GM19397 (cell line): Measurements from ENCODE around the gene MED9.
"Not testable (repeated sequence)": the region's sequence is repeated elsewhere in the genome, so short reads cannot be mapped to it uniquely, and the experiment has no call there.

Source experiments
- ATAC-seq: cut with Tn5 transposase; IDR thresholded peaks from one replicate; pipeline ENCODE4 v1.9.1; 2021; ENCODE audit warnings: mild to moderate bottlenecking, moderate library complexity; ENCODE audit not compliant: unreplicated experiment

MED9 gene, protein sequence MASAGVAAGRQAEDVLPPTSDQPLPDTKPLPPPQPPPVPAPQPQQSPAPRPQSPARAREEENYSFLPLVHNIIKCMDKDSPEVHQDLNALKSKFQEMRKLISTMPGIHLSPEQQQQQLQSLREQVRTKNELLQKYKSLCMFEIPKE

DNA sequence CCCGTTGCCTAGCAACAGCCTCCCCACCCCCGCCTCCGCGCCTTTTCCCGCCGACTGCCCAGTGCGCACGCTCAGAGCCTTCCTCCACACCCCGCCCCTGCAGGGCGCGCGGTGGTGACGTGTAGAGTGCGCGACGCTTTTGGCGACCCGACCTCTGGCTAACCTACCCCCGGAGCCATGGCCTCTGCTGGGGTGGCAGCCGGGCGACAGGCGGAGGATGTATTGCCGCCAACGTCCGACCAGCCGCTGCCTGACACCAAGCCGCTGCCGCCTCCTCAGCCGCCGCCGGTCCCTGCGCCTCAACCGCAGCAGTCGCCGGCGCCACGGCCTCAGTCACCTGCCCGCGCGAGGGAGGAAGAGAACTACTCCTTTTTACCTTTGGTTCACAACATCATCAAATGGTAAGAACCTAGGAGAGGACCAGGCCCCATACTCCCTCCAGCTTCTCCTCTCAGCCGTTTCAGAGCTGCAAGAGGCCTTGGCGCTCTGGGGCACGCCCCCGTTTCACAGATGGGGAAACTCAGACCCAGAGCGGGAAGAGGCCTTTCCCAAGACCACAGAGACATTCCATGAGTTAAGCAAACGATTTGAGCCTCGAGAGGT is at the start of gene MED9:
Gene MED9, plus strand, starts transcription at position 136 of the 603 bp plus-strand sequence. Its CDS starts 42 bp downstream, at position 178.
- ATAC-seq: peak; percentile 86

DNA sequence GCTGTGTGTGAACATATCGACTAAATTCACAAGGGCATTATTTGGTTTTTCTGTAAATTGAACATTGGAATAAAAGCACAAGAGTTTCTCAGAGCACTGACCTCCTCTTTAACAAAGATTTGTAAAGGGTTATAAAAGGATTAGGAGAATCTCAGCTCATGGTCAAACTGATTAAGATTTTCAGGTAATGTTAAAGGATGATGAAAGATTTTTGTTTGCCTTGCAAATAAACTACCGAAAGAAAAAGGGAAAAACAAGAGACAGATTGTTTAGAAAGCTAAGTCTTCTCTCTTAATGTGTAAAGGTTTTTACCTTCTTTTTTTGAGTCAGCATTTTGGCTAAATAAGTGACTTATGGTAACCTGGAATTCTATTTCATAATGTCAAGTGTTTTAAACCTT is 47.6 kb upstream of the MED9 start:
- no peak for ATAC-seq

DNA sequence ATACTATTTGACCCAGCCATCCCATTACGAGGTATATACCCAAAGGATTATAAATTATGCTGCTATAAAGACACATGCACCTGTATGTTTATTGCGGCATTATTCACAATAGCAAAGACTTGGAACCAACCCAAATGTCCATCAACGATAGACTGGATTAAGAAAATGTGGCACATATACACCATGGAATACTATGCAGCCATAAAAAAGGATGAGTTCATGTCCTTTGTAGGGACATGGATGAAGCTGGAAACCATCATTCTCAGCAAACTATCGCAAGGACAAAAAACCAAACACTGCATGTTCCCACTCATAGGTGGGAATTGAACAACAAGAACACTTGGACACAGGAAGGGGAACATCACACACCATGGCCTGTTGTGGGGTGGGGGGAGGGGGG is 45.9 kb upstream of the MED9 start:
- not testable (repeated sequence) for ATAC-seq

DNA sequence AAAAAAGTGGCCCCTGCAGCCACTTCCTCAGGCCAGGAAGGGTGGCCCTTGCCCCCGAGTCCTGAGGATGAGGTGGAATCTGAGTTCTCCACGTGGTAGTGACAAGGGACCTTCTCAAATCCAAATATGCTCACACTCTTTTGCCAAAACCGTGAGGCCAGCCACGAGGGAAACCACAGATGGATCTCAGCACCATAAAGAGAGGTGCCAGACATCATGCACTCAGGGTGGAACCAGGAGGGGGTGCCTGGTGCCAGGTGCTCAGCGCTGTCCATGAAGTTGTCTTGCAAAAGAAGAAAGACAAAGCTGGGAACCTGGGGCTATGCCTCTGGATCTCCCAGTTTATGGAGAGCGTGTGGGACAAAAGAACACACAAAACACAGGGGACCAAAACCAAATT is 45.2 kb upstream of the MED9 start:
- no peak for ATAC-seq

DNA sequence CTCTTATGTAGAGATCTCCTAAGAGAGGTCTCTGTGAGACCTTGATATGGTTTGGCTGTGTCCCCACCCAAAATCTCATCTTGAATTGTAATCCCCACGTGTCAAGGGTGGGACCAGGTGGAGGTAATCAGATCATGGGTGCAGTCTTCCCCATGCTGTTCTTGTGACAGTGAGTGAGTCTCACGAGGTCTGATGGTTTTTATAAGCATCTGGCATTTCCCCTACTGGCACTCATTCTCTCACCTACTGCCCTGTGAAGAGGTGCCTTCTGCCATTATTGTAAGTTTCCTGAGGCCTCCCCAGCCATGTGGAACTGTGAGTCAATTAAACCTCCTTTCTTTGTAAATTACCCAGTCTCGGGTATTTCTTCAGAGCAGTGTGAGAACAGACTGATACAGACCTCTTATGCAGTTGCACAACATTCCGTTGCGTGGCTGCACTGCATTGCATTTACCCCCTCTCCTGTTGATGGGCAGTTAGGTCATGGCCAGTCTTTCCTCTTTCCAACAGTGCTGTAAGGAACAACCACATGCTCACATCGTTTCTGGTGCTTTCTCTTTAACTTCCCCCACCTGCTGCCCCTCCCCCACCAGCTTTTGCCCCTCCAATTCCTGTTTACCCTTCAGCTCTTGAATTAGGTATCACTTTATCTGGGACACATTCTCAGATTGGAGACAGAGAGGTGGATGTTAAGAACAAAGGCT is 43.6 kb upstream of the MED9 start:
- no peak for ATAC-seq

DNA sequence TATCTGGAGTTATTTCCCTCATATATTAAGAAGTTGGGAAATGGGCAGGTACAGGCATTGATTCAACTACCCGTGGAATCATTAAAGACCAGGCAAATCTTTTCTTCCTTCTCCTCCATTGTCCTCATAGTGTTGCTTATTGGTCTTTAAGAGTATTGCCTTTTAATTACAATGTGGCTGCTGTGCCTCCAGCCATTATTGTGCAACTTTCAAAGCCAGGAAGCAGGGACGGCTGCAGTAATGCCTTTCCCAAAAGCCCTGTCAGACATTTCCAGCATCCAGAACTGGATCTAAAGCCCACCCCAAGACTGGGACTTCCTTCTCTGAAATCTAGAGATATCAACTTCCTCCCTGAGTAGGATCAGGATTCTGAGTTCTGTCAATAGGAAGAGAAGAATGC is 42.3 kb upstream of the MED9 start:
- no peak for ATAC-seq

DNA sequence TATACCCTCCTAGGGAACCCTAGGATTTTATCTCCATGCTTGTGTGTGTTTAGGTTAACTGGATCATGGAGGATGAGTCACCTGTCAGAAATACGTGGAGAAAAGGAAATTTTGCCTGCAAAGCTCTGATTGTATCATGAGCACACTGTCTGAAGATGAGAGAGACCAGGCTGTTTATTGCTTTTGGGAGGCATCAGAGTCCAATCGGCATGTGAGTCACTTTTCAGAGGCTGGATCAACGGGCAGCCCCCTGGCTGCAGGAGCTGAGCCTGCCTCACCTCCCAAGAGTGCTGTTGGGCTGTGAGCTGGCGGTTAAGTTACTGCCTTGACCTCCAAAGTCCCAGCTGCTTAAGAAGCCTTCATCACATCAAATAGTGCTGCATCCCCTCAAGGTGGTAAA is 41.5 kb upstream of the MED9 start:
- no peak for ATAC-seq

DNA sequence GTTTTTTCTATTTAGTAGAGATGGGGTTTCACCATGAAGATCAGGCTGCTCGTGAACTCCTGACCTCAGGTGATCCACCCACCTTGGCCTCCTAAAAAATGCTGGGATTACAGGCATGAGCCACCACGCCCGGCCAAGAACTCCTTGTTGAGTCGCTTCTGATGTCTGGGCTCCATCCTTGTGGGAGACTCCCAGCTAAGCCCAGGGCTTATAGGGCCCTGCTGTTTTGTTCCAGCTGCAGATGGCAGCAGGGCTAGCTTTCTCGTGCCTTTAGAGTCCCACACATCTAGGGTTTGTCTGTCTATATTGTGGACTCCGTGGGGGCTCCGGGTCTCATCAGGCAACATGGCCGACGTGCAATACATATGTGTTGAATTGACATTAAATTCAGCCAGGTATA is 39.3 kb upstream of the MED9 start:
- no peak for ATAC-seq

DNA sequence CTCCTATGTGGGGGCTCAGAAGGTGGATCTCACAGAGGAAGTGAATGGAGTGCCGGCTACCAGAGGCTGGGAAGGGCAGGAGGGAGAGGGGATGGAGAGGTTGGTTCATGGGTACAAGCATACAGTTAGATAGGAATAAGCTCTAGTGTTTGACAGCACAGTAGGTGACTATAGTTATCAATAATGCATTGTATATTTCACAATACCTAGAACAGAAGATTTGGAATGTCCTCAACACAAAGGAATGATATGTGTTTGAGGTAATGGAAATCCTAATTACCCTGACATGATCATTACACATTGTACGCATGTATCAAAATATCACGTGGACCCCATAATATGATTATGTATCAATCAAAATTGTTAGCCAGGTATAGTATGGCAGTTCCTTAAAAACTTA is 38.9 kb upstream of the MED9 start:
- no peak for ATAC-seq

DNA sequence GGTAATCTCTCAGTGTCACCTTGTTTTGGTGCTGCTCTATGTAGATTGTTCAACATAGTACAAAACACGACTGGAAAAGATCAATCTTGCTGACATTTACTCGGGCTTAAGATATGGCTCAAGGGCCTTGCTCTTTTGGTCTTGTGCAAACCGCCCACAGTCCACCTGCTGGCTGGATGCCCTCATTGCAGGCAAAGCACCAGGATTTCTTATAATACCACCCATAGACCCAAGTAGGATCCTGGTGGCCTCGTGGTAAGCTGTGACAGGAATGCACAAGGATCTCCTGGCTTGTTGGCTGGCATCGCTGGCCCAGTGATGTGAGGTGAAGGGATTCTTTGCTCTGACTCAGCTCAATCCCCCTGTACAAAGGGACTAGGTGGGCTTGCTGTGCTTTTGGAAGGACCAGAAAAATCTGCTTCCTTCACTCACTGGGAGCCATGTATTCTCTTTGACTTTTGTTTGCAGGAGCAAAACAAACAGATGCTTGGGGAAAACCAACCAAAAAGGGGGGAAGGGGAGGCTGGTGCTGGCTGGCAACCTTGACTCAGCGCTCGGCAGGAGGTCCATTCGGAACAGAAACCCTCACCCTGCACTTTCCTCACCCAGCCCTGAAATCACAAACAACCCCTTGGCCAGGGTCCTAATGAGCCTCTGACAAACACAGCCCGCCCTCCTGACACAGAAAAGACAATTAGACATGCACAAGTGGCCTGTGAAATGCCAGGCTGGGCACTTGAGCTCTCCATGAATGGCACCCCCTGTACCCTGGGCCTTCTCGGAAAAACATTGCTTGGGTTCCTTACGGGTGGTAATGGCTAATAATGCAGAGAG is 36.6 kb upstream of the MED9 start:
- no peak for ATAC-seq

DNA sequence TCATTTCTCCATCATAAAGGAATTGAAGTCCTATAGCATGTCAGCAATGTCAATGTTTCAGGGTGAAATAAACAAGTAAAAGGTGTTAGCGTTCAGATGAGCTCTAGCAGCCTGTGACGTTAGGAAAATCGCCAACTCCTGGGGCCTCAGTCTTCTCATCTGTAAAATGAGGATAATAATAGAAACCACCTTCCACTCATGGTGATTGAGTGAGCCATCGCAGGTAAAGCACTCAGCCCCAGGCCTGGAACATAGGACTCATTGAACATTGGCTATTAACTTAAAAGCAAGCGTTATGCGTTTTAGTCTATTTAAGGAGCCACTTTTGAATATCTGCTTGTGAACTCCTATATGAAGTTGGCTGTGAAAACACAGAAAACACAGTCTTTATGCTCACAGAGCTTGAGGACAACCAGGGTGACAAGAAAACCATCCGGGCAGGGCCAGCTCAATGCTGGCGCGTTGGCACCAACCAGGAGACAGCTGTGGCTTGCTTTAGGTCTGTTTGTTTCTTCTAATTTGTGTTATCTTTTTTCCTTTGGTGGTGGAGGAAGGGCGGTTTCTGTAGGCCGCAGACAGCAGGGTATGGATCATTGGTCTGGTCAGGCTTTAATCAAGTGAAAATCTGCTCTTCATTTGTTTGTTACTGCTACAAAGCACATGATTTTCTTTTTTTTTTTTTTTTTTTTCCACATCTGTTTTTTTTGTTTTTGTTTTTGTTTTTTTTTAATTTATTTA is 35.7 kb upstream of the MED9 start:
- no peak for ATAC-seq

DNA sequence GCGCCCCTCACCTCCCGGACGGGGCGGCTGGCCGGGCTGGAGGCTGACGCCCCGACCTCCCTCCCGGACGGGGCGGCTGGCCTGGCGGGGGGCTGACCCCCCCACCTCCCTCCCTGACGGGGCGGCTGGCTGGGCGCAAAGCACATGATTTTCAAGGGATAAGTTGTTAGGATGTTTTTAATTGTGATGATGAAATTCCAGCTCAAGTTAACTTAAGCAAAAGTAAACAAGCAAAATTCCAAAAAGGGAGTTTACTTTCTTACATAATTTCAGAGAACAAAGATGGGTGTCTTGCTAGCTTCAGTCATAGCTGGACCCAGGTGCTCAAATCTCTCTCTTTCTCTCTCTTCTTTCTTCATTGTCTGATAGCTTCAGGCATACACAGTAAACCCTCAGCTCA is 33.6 kb upstream of the MED9 start:
- ATAC-seq: no peak

DNA sequence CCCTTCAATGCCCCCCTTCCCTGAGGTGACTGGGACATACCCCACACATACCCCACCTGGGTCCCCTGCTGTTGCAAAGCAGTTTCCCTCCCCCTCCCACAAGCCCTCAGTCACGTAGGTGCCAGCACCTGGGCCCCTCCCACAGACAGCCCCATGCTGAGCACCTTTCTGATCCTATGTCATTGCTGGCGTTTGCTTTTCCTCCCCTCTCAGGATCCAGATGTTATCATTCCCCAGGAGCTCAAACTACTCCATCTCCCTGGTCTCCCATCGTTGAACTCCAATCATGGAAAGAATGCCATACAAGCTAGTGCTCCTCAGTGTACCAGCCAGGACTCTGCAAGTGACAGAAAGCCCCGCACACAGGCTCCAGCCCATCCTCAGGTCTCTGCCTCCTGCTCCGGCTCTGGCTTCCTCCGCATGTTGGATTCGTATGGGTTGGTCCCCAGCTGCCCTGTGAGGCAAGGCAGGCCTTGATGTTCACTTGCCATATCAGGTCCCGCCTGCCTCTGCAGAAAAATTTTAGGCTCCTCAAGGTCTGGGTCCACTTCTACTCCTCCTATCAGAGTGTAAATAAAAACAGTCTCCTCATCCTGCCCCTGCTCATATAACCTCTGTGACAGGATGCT is 31.4 kb upstream of the MED9 start:
- no peak for ATAC-seq

DNA sequence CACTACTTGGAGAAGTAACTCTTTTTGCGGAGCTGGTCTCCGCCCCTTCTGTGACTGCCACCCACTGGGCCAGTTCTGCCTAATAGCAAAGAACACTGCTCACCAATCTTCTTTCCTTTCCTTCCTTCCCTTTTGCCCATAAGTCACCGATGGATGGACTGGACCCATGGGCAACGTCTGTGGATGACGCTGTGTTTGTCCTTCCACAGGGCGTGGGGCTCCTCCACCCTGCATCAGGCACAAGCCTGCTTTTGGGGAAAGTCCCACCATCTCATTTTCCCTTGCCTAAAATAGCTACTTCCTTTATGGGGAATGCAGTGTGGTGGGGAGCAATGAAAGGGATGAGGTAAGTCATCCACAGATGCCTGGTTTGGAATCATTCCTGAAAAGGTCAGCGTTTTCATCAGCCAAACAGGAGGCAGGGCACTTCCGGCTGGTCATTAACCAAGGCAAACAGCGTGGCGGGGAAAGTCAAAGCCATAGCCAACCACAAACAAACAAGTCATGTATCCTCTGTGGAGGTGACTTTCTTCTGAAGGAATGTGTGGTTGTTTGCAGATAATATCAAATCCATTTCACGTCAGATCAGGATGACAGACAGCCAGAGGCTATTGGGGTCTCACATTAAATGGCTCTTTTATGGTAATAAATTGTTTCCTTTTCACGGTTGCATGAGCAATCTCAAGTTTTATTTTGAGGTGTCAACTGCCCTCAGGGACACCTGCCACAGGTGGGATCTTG is 30.7 kb upstream of the MED9 start:
- ATAC-seq: no peak

DNA sequence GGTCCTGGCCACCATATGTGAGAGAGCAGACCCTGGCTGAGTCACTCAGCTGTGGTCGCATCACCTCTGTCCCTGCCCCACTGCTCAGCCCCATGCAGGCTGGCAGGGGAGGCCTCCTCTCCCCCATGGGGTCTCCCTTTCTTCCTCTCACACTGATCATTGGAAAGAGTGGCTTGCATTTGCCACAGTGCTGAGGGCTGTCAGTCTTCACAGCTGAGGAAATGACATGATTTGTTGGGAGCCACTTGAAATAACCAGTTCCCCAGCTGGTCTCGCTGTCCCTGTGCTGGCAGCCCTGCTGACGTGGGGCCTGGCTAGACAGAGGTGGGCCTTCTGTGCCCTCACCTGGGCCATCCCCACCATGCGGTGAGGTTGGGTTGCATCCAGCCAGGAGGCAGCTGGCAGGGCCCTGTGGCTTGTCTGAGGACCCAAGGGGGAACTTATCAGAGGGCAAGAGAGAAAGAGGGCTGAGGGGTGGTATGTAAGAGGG is 30.1 kb upstream of the MED9 start:
- ATAC-seq: no peak

DNA sequence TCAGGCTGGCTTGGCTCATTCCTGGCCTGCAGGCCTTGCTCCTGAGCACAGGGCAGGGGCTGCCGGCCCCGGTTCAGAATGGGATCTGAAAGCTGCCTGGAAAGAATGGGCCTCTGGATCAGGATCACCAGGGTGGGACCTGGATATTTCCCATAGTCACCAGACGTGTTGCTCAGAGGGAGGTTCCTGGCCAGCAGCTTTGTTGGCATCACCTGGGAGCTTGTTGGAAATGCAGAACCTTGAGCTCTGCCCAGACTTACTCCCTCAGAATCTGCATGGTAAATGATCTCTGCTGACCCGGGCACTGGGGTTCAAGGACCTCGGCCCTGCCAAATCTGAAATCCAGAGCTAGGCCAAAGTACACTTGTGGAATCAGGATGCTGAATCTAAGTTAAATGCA is 29.5 kb upstream of the MED9 start:
- ATAC-seq: no peak

DNA sequence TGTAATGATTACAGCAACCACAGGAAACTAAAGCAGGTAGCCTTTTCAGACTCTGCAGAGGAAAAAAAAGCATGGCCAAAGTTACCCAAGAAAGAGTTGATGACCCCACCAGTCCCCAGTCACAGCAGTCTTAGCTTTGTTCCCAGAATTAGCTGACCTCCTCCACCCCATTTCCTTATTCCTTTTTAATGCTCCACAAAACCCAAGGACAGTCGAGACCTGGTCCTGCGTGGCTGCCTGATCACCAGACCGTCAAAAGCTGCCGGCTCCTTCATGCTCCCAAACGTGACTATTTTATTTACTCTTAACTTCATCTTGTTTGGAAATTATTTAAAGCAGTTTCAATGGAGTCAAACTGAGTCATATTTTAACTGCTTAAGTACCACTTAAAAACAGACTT is 28.7 kb upstream of the MED9 start:
- ATAC-seq: no peak

DNA sequence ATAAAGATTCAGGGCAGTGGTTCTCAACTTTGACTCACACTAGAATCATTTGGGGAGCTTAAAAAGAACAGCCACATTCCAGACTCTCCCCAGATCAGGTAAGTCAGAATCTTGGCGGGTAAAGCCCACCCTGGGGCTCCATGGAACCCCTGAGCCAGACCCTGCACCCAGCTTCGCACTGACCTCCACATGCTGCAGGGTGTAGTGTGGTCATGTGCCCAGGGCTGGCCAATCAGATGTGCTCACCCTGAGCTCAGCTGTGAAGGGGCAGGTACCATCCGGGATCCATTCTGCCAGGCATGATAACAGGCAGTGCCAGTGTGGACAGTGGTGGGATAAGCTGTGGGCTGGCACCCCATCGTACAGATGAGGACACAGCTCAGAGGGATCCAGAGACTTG is 28.1 kb upstream of the MED9 start:
- no peak for ATAC-seq

DNA sequence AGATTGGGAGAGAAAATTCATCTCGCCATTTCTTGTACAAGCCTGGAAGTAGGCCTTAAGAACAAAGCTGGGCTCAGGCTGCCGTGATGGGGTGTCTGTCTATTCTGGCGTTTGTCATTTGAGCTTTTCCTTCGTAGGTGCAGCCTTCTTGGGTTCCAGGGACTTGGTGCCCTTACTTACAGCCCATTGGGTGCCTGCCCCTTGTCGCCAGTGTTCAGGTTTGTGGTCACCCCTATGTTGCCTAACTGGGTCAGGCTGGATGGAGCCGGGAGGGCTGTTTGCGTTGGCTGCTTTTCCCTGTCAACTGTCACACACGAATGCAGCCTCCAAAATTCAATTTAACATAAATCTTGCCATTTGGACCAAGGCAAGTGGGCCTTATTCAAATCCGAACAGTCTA is 23.7 kb upstream of the MED9 start:
- ATAC-seq: no peak

DNA sequence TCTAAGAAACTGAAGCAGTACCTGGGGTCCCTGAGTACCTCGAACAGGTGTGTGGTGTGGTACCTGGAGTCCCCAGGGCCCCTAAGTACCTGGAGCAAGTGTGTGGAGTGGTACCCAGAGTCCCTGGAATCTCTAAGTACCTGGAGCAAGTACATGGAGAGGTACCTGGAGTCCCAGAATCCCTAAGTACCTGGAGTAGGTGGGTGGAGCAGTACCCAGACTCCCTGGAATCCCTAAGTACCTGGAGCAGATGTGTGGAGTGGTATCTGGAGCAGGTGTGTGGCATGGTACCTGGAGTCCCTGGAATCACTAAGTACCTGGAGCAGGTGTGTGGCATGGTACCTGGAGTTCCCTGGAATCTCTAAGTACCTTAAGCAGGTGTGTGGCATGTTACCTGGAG is 22.5 kb upstream of the MED9 start:
- ATAC-seq: no peak
